ENCODE measurements around the gene LNP1.

The LNP1 gene

DNA sequence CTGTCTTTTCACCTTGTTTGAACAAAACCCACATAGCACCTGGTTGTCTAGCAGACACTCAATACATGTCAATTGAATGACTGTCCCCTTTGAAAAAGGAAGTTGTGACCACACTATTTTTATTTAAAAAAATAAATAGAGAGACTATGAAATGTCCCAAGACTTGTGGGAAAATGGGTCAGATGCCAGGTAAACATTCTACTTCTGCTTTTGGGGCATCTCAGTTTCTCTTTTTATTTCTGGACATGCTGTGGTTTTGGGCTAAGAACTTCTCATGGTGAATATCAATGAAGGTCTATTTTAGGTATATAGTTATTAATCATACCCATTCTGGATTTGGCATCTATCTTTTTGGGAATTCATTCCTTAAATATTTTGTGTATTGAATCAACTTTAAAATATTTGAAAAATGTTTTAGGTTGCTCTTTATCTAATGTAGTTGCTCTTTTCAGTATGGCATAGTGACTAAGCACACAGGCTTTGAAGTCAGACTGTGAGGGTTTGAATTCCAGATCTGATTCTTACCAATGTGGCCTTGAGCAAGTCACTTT lies 95.4 kb downstream of the LNP1 start:
- no peak overlapping the region for H3K4me3 ChIP-seq
- H3K27ac ChIP-seq: no peak overlapping the region
- DNase-seq (ENCODE audit: low spot score): no peak
- TF ChIP-seq, protein P1, sequence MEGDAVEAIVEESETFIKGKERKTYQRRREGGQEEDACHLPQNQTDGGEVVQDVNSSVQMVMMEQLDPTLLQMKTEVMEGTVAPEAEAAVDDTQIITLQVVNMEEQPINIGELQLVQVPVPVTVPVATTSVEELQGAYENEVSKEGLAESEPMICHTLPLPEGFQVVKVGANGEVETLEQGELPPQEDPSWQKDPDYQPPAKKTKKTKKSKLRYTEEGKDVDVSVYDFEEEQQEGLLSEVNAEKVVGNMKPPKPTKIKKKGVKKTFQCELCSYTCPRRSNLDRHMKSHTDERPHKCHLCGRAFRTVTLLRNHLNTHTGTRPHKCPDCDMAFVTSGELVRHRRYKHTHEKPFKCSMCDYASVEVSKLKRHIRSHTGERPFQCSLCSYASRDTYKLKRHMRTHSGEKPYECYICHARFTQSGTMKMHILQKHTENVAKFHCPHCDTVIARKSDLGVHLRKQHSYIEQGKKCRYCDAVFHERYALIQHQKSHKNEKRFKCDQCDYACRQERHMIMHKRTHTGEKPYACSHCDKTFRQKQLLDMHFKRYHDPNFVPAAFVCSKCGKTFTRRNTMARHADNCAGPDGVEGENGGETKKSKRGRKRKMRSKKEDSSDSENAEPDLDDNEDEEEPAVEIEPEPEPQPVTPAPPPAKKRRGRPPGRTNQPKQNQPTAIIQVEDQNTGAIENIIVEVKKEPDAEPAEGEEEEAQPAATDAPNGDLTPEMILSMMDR (IDR thresholded peaks at IDR 0.05): no peak

DNA sequence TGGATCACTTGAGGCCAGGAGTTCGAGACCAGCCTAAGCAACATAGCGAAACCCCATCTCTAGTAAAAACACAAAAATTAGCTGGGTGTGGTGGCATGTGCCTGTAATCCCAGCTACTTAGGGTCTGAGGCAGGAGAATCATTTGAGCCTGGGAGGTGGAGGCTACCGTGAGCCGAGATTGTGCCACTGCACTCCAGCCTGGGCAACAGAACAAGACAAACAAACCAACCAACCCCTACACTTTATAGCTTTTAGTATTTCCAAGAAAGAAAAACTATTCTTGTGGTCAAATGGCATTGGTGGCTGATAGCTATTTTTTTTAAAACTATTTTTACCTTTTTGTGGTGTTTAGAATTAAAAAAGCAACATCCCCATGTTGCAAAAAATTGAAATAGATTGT lies 98.3 kb downstream of the LNP1 start:
- no peak overlapping the region for H3K4me3 ChIP-seq
- no peak for DNase-seq (ENCODE audit: low spot score)
- TF ChIP-seq, protein P1 (IDR thresholded peaks at IDR 0.05): no peak
- H3K27ac ChIP-seq: no peak overlapping the region

DNA sequence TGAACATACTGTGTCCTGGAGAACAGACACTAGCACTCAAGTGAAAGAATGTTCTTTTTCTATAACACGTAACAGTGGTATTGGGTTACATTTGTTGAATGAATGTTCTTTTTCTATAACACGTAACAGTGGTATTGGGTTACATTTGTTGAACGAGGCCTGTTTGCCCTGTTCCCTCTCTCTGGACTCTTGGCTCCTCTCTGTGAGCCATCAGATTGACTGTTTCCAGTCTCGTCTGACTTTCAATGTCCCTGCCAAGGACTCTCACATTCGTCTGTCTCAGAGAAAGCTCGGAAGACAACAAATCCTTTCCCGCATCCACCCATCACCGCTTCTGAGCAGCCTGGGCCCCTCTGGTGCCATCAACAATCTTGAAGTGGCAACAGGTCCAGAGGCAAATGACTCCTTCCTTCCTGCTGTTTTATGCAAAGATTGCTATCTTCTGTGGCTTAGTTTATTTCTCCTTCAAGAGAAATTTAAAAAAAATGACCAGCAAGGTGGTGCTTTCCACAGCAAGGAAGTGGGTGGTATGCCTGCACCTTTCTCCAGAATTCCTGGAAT lies 99.1 kb downstream of the LNP1 start:
- Histone ChIP-seq H3K4me3 (no peak overlapping the region), H3K27ac (no peak overlapping the region)
- TF ChIP-seq, protein P1 (IDR thresholded peaks at IDR 0.05): no peak
- DNase-seq (ENCODE audit: low spot score): no peak

DNA sequence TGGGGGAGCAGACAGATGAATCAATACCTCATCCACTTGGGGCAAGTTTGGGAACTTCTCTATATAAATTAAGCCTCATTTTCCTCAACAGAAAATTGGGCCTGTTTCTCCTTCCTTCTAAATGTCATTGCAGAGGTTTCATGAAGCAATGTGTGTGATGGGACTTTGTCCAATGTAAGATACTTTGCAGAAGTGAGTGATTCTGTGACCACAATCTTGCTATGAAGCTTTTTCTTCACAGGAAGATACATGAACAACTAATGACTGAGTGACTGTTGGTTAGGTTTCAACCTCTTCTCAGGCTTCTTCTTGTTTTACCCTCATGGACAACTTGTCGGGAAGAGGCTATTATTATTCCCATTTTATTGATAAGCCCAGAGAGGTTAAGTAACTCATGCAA lies 102.1 kb downstream of the LNP1 start:
- no peak overlapping the region for H3K27ac ChIP-seq
- TF ChIP-seq, protein P1 (IDR thresholded peaks at IDR 0.05): no peak

More for the DNA sequence above, 102.1 kb downstream of the LNP1 start:
- no peak for DNase-seq (ENCODE audit: low spot score)
- H3K4me3 ChIP-seq: no peak overlapping the region

Data from coronary artery (tissue), 2 donors.